Measurements from ENCODE around the gene STEAP3. TPM values are rescaled to one million over a fixed set of nuclear protein-coding genes. Genes with fewer than 3 reads are reported as not detected.
"Not testable (repeated sequence)": the region's sequence is repeated elsewhere in the genome, so short reads cannot be mapped to it uniquely, and the experiment has no call there.

STEAP3 gene
- polyA plus RNA-seq, 1 donor from 2014 or later, result not detected

DNA sequence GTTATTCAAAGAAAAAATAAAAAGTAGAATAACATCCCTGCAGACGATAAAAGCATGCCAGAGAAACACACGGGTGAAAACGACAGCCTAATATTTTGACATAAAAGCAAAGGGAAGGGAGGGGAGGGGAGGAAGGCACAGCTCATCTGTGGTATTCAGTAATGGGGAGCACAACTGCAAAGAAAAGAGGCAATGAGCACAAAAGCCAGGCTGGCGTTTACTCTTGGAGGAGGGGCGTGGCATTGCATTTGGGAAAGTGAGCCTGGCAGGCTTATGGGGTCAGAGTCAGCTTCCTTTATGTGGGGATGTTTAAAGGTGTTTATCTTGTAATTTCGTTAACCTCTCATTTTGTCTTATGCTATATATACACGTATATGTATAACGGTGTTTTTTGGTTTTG, 53.2 kb downstream of the STEAP3 start:
- H3K79me2 ChIP-seq (replicated peaks; ENCODE audit: insufficient read depth, low read length), result no peaks in the 10 kb centered on the region
- H3K27me3 ChIP-seq (ENCODE audit: insufficient read depth, low read depth, low read length), result no peaks in the 10 kb centered on the region
- H3K9me2 ChIP-seq (ENCODE audit: insufficient read depth, low read length), result no peaks in the 10 kb centered on the region
- no peaks in the 10 kb centered on the region for H3F3A ChIP-seq (ENCODE audit: insufficient read depth, low read length, poor library complexity, severe bottlenecking)
- no peak overlapping the region for H3K9ac ChIP-seq (ENCODE audit: low read length)
- TF ChIP-seq EZH2 (IDR thresholded peaks at IDR 0.05; ENCODE audit: borderline replicate concordance, insufficient read depth, low read length, poor library complexity, severe bottlenecking) (no peak), POLR2AphosphoS5 (IDR thresholded peaks at IDR 0.05) (no peak), EP300 (conservative IDR thresholded peaks at IDR 0.05; ENCODE audit: poor library complexity, severe bottlenecking) (no peak), MXI1 (conservative IDR thresholded peaks at IDR 0.05; ENCODE audit: poor library complexity, severe bottlenecking) (no peak), SMC3 (conservative IDR thresholded peaks at IDR 0.05; ENCODE audit: poor library complexity) (no peak), RAD21 (conservative IDR thresholded peaks at IDR 0.05) (no peak), TAF1 (IDR thresholded peaks at IDR 0.05; ENCODE audit: low read depth) (no peak), REST (IDR thresholded peaks at IDR 0.05; ENCODE audit: borderline replicate concordance) (no peak)
- TF ChIP-seq, protein P1, sequence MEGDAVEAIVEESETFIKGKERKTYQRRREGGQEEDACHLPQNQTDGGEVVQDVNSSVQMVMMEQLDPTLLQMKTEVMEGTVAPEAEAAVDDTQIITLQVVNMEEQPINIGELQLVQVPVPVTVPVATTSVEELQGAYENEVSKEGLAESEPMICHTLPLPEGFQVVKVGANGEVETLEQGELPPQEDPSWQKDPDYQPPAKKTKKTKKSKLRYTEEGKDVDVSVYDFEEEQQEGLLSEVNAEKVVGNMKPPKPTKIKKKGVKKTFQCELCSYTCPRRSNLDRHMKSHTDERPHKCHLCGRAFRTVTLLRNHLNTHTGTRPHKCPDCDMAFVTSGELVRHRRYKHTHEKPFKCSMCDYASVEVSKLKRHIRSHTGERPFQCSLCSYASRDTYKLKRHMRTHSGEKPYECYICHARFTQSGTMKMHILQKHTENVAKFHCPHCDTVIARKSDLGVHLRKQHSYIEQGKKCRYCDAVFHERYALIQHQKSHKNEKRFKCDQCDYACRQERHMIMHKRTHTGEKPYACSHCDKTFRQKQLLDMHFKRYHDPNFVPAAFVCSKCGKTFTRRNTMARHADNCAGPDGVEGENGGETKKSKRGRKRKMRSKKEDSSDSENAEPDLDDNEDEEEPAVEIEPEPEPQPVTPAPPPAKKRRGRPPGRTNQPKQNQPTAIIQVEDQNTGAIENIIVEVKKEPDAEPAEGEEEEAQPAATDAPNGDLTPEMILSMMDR (IDR thresholded peaks at IDR 0.05; ENCODE audit: poor library complexity, severe bottlenecking), result no peak
- H4K20me1 ChIP-seq (ENCODE audit: insufficient read depth), result no peaks in the 10 kb centered on the region
- no peak overlapping the region for H3K4me2 ChIP-seq (ENCODE audit: low read length)
- no peak overlapping the region for H3K4me3 ChIP-seq (ENCODE audit: low read length)
- H3K9me3 ChIP-seq (ENCODE audit: low read length), result no peaks in the 10 kb centered on the region
- H2AFZ ChIP-seq (ENCODE audit: low read depth, low read length), result no peak overlapping the region
- no peaks in the 10 kb centered on the region for H3K36me3 ChIP-seq (ENCODE audit: insufficient read depth, low read length)
- H3K27ac ChIP-seq (ENCODE audit: low read length), result no peak overlapping the region

DNA sequence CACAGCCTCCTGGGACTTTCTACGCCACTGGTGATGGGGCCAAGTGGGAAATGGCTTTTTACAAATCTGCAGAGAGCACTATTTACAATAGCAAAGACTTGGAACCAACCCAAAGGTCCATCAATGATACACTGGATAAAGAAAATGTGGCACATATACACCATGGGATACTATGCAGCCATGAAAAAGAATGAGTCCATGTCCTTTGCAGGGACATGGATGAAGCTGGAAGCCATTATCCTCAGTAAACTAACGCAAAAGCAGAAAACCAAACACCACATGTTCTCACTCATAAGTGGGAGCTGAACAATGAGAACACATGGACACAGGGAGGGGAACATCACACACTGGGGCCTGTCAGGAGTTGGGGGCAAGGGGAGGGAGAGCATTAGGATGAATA, 54.8 kb downstream of the STEAP3 start:
- H3K9me2 ChIP-seq (ENCODE audit: insufficient read depth, low read length); H3K79me2 ChIP-seq (replicated peaks; ENCODE audit: insufficient read depth, low read length); H3K4me2 ChIP-seq (ENCODE audit: low read length); H3K27ac ChIP-seq (ENCODE audit: low read length); H3K27me3 ChIP-seq (ENCODE audit: insufficient read depth, low read depth, low read length); H3F3A ChIP-seq (ENCODE audit: insufficient read depth, low read length, poor library complexity, severe bottlenecking); H2AFZ ChIP-seq (ENCODE audit: low read depth, low read length); H3K9me3 ChIP-seq (ENCODE audit: low read length); H4K20me1 ChIP-seq (ENCODE audit: insufficient read depth); H3K4me3 ChIP-seq (ENCODE audit: low read length); H3K36me3 ChIP-seq (ENCODE audit: insufficient read depth, low read length); H3K9ac ChIP-seq (ENCODE audit: low read length): not testable (repeated sequence)

DNA sequence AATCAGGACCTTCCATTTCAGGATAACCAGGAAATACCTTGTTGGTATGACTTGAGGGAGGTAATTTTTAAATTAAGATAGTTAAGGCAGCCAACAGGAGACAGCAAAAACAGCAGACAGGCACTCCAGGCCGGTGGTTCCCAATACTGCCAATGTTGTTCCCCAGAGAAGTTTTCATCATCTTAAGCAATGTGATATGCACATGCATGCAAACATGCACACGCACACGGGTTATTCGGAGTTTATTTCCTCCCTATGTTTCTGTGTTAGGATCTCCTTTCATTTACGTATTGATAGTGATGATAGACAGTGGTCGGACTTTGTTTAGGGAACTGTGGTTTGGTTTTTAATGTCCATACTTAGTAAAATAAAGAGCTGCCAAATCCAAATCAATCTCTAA, 55.3 kb downstream of the STEAP3 start:
- H4K20me1 ChIP-seq (ENCODE audit: insufficient read depth), result no peaks in the 10 kb centered on the region
- no peaks in the 10 kb centered on the region for H3K36me3 ChIP-seq (ENCODE audit: insufficient read depth, low read length)
- no peak overlapping the region for H2AFZ ChIP-seq (ENCODE audit: low read depth, low read length)
- TF ChIP-seq POLR2AphosphoS5 (IDR thresholded peaks at IDR 0.05) (no peak), EZH2 (IDR thresholded peaks at IDR 0.05; ENCODE audit: borderline replicate concordance, insufficient read depth, low read length, poor library complexity, severe bottlenecking) (no peak), SMC3 (conservative IDR thresholded peaks at IDR 0.05; ENCODE audit: poor library complexity) (no peak), REST (IDR thresholded peaks at IDR 0.05; ENCODE audit: borderline replicate concordance) (no peak), MXI1 (conservative IDR thresholded peaks at IDR 0.05; ENCODE audit: poor library complexity, severe bottlenecking) (no peak), TAF1 (IDR thresholded peaks at IDR 0.05; ENCODE audit: low read depth) (no peak), RAD21 (conservative IDR thresholded peaks at IDR 0.05) (no peak), EP300 (conservative IDR thresholded peaks at IDR 0.05; ENCODE audit: poor library complexity, severe bottlenecking) (no peak)
- TF ChIP-seq, protein P1 (IDR thresholded peaks at IDR 0.05; ENCODE audit: poor library complexity, severe bottlenecking), result no peak
- H3K9me2 ChIP-seq (ENCODE audit: insufficient read depth, low read length), result no peaks in the 10 kb centered on the region
- no peaks in the 10 kb centered on the region for H3K9me3 ChIP-seq (ENCODE audit: low read length)
- H3K4me3 ChIP-seq (ENCODE audit: low read length), result no peak overlapping the region
- no peak overlapping the region for H3K4me2 ChIP-seq (ENCODE audit: low read length)
- no peaks in the 10 kb centered on the region for H3K79me2 ChIP-seq (replicated peaks; ENCODE audit: insufficient read depth, low read length)
- H3K27ac ChIP-seq (ENCODE audit: low read length), result no peak overlapping the region
- no peaks in the 10 kb centered on the region for H3K27me3 ChIP-seq (ENCODE audit: insufficient read depth, low read depth, low read length)
- H3K9ac ChIP-seq (ENCODE audit: low read length), result no peak overlapping the region
- no peaks in the 10 kb centered on the region for H3F3A ChIP-seq (ENCODE audit: insufficient read depth, low read length, poor library complexity, severe bottlenecking)
